NCI-H526 treated with DMSO at 0.1 percent for 48 hours (cell line): ENCODE results near the gene PPFIBP1.
"Not testable (repeated sequence)": the region's sequence is repeated elsewhere in the genome, so short reads cannot be mapped to it uniquely, and the experiment has no call there.

ENCODE experiments used
- DNase-seq: peaks from one replicate; lab custom pipeline; 2025; lab: John Stamatoyannopoulos, UW

The PPFIBP1 gene

DNA sequence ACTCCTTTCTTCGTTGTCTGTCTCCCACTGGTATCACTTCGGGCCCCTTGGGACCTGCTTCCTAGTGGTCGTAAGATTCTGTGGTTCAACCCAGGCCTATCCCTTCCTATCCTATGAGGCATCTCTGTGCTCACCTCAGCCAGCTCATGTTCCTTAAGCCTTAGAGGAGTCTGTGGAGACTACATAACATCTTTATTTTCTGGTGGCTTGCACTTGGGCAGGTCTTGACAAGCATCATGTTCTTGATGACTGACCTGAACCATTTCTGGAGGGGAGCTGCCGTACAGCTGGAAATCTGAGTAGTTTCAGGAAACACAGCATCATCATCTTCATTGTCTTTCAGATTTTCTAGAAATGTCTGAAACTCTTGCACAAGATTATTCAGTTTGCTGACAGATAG, 69.3 kb downstream of the PPFIBP1 start:
- no peak for DNase-seq

DNA sequence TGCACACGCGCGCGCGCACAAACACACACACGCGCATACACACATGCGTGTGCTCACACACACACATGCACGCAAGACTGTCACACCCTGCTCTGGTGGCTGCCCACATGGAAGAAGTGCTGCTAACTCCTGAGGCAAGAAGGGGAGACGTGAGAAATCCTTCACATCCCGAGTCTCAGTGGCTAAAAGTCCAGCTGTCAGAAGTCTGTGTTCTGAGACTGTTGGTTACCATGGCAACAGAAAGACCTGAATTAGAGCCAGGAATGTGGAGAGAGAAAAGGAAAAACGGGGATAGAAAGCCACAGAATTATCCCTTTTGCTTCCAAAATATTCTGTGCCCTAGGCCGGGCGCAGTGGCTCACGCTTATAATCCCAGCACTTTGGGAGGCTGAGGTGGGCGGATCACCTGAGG, 71.2 kb downstream of the PPFIBP1 start:
- no peak for DNase-seq

DNA sequence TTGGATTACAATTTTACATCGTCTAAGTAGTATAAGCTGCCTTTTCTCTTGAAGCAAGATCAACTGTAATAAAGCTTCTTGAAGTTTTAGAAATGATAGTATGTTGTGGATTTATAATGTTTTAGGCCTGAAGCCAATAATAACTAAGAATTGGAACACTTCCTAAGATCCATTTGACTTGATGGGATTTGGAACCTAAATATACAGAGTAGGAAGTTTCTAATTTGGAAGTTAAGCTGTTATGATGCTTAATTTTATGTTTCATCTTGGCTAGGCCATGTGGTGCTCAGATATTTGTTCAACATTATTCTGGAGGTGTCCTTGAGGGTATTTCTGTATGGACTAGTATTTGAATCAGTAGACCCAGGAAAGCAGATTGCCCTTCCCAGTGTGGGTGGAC, 74.9 kb downstream of the PPFIBP1 start:
- DNase-seq = not testable (repeated sequence)

- not testable (repeated sequence) for DNase-seq
Observed at GRCh38 chr12:27601056-27601828, 77.2 kb downstream of the PPFIBP1 start.

DNA sequence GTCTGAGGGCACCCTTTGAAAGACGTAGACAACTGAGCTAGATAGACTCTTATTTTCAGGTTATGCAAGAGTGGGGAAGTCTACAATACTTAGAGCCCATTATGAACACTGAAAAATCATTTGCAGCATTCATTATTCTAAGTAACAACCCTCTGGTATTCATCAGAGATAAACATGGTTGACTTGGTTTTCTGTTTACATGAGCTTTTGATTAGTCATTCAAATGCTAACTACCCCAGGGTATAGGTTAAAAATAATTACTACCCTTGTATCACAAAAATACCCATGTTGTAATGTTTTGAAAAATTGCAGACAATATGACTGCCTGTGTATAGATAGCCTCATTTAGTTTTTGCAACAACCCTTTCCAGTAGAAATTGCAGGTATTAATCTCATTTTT, 78.5 kb downstream of the PPFIBP1 start:
- DNase-seq = no peak

DNA sequence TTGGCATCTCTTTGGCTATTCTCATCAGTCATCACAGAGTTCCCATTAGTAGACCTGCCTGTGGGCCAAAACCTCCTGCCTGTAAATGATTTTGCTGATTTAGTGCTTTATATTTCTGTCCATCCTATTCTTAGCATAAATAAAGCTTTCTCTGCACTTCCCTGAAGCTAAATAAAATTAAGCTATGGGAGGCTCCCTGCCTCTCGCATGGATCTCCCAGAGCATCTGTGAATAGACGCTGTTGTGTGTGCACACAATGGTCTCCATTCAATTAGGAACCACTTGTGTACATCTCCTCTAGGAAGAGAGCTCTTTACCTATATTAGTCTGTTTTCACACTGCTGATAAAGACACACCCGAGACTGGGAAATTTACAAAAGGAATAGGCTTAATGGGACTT, 80.4 kb downstream of the PPFIBP1 start:
- no peak for DNase-seq

DNA sequence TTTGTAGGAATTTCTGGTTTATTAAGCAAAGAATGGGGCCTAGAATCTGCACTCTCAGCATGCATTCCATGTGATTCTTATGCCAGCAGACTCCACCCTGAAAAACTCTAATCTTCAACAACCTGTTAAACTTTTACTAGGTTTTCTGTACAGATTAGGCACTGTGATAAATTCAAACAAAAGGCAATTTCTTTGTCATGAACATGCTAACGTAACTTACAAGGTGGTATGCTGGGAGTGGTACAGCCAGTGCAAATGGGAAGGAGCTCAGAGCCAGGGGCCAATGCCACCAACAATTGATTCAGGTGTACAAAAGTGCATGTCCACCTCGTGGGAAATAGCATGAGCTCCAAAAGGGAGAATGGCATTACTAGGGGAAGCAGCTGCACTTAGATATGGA, 83.0 kb downstream of the PPFIBP1 start:
- DNase-seq = no peak

DNA sequence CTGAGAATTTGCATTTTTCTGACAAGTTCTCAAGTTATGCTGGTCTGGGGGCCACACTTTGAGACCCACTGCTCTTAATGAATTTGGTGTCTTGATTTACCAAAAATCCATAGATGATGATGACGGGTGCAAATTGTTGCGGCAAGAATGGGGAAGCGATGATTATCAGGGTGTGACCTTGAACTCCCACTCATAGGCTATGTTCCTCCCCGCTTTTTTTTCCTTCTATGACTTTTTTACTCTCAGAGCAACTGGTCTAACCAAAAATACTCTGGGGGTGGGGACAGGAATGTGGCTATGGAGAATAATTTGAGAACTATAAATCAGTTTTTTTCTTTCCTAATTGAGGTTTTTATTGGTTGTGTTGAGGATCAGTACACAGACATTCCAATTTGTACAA, 83.6 kb downstream of the PPFIBP1 start:
- DNase-seq = no peak

- no peak for DNase-seq
Observed at GRCh38 chr12:27608890-27609289, 84.9 kb downstream of the PPFIBP1 start.

DNA sequence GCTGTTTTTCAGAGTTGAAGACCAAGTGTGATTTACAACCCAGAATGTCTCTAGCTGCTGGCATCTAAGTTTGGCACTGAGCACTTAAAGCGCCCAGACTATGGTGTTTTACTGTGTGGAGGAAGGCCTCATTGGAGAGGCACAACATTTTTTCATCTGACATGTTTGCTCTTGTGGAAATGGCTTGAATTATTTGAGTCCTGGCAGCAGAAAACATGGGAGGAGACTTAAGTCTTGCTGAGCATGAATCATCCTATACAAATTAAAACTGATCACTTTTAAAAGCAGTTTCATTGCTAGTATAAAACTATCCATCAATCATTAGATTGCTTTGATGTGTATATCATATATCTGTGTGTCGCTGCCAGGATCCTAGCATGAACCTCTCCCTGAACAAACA, 86.4 kb downstream of the PPFIBP1 start:
- no peak for DNase-seq

DNA sequence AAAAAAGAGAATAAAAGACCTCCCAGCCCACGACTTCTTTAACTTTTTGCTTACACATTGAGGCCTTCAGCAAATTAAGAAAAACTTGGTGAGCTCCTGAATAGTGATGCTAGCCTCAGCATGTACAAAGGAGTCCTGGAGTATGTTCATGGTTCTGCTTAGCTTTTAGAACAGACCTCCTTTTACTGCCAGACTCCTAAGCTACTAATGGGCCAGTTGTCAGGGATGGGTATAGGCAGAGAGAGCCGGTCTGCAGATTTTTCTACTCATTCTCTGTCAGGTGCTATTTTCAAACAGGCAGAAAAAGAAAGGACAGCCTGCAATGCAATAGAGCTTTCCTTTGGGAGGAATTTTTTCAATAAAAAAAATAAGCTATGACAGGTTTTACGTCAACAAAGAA, 90.4 kb downstream of the PPFIBP1 start:
- no peak for DNase-seq

DNA sequence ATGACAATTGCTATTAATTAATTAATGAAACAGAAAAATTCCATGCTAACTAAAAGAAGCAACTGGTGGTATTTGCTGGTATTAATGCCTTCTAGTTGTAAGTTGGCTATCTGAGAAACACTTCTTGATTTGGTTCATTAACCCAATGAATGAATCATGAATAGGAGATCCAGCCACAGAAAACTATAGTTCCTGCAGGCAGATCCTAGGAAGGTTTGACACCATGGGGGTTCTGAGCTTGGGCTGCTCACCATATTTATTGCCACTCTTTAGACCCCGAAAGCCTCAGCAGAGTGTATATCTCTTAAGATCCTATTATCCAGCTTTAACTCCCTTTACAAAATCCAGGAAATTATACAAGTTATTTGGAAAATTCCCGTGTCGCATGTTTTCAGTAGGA, 90.9 kb downstream of the PPFIBP1 start:
- no peak for DNase-seq

- DNase-seq = no peak
Observed at GRCh38 chr12:27615331-27615891, 91.4 kb downstream of the PPFIBP1 start.

GRCh38 chr12:27616356-27617142, 92.5 kb downstream of the PPFIBP1 start:
- DNase-seq = no peak

DNA sequence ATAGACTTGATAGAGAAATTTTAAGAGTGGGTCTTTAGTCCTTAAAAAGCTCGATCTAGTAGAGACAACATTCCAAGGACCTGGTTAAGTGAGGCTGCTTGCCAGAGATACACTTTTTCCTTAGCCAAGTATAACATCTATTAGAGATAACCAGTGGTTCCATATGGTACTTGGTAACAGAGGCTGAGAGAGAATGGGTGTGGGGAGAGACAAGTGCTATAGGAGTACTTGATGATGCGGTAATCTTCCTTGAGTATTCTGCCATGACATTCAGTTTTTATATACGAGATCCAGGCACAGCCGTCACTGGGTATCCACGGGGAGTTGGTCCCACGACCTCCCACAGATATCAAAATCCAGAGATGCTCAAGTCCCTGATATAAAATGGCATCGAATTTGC, 94.8 kb downstream of the PPFIBP1 start:
- DNase-seq = no peak

- DNase-seq = no peak
Observed at GRCh38 chr12:27619308-27619707, 95.3 kb downstream of the PPFIBP1 start.

DNA sequence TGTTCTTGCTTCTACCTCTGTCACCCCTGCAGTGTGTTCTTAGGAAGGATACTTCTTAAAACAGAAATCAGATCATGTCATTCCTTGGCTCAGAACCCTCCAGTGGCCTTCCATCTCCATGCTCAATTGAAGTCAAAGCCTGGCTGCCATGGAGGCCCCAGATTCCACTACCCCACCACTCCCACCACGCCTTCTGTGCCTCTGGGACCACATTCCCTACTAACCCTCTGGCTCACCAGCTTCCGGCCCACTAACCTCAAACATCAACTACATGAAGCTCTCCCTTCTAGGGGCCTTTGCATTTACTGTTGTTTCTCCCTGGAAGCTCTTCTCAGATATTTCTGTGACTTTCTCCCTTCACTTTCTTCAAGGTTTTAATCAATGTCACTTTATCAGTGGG, 96.1 kb downstream of the PPFIBP1 start:
- DNase-seq = no peak

DNA sequence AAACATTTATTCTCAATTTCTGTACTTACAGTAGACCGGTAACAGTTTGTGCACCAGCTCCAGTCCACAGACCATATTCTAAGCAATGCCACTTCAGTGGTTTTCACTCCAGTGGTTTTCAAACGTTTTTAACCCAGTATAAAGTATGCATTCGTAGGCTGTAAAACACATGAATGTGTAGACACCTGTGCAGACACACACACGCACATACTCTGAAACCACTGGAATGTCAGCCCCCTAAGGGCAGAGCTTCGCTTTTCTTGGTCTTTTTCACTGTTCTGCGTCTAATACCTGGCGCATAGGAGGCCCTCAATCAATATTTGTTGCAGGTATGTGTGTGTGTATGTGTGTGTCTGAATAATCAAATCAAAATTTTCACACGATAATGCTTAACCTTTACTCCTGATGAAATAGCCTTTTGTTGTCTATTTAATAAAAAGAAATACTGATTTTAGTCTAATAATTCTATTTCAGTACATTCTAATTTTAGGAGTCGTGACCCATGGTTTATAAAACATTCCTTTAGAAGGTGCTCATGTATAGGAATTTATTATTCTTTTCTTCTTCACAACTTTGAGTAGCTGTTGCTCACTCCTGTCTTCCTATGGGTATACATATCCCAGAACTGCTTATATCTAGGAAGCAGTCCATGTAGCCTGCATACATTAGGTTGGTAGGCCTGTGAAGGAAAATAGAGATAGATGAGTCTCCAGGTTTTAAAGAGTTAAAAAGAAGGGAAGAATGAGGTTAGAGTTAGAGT, 98.6 kb downstream of the PPFIBP1 start:
- DNase-seq = no peak

- no peak for DNase-seq
Observed at GRCh38 chr12:27623645-27624044, 99.6 kb downstream of the PPFIBP1 start.

DNA sequence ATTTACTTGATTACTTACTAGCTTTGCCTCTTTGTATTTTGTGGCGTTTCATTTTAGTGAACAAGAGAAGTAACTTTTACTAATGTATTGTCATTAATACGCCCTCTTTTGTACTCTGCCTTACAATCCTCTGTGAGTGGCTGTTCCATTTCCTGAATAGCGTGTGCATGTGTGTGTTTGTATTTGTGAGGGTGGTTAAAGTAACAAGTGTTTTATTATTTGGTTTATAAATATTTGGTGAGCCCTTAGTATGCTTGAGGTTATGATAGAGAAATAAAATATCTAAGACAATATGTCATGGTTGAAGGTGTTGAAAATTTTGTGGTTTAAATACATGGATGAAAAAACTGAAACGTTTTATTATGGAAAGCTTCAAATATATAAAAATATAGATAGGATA, 100.6 kb downstream of the PPFIBP1 start:
- DNase-seq = no peak

DNA sequence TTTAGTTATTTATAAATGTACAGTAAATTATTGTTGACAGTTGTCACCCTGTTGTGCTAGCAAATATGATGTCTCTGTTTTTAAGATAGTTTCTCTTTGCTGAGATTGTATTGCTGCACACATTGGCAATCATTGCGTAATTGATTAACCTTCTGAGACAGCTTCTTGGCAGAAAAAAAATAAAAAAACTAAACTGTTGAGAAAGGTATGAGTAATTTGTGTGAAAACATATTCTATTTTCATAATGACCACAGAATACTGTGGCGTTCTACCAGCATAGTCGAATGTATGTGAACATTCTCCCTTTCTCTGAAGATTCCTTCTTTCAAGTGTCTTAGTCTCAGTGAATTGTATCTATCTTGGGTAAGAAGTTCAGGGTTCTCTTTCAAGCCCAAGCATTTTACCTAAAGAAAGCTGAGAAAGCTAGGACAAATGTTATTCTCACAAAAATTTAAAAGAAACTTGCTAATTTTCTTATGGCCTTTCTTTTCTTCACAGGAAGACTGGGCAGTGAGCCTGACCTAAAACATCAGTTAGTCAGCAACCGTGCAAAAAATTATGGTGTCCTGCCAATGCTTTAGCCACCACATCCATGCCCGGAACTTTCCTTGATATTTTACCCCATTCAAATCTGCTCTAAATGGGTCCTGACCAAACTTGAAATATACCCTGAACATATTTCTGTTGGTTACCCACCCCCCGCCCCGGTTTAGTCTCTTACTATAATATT, 103.3 kb downstream of the PPFIBP1 start:
- DNase-seq = no peak
